ENCODE results near the gene LRCH1. TPM values are rescaled to one million over a fixed set of nuclear protein-coding genes. Genes with fewer than 3 reads are reported as not detected.

LRCH1 gene
- total RNA-seq, 2 experiments from 2014 or later = 16.7 to 27.8 TPM

DNA sequence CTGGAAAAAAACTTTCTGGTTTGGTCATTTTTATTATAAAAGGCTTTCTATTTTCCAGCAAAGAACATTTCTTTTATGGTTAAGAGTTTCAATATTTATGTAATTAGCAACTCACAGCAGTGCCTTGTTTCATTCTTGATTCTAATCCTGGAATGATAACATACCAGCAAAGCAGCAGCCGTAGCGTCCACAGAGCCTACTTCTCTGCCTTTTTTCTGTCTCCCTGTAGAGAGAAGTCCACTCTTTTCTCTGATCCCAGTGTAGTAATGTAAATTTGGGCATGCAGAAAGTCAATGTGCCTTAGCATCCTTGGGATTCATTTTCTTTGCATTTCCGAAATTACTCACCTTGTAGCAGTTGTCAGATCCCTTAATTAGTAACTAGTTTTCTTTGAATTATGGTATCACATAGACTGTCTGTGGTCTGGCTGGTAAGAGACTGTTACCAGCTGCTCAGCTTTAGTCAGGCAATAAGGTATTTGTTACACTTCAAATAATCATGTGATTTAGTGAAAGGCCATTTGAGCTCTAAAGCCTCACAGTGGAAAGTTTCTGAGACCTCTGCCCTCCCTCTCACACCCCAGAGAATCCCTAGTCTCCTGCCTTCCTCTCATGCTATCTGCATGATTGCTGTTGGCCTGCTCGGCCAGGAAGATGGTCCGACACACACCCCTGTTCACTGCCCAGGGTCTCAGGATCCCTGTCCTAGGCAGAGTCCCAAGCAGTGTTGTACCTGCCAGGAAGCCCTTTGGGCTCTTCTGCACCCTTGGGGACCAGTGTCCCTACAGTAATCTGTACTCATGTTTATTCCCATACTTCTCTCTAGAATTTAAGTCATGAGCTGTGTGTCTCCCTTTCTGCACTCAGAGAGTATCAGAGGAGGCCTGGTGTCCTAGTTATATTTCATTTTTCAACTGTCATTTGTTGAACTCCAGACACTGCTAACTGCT is 86.3 kb downstream of the LRCH1 start:
- H3K9me3 ChIP-seq (ENCODE audit: low read length) = no peaks in the 10 kb centered on the region
- TF ChIP-seq CTCF (conservative IDR thresholded peaks at IDR 0.05; ENCODE audit: low read length) (no peak), EZH2phosphoT487 (IDR thresholded peaks at IDR 0.05; ENCODE audit: borderline replicate concordance, low read depth, low read length) (no peak)
- H2AFZ ChIP-seq (ENCODE audit: low read length) = no peak overlapping the region
- peaks cover 70% of the 10 kb centered on the region; the same call in 1 of the 2 replicates for H3K79me2 ChIP-seq (ENCODE audit: insufficient read depth, low read depth, low read length)
- no TSS peak for BruUV-seq (replicated peaks)
- no peak overlapping the region for H3K4me3 ChIP-seq (ENCODE audit: low read depth, low read length, poor library complexity, severe bottlenecking)
- no peak for DNase-seq (ENCODE audit: low spot score)
- ChIA-PET CTCF (ENCODE audit: unreplicated experiment) (interaction anchor here (0.9 kb wide), 1 partner anchor 10 kb away, joined by 3 read pairs; no protein-coding TSS in a partner anchor), POLR2A (interaction anchor here (0.7 to 2.1 kb wide), 5 partner anchors 9 to 21 kb away, joined by 3 to 6 read pairs (median 5); no protein-coding TSS in a partner anchor)
- H3K4me1 ChIP-seq (ENCODE audit: insufficient read depth, low read length, poor library complexity, severe bottlenecking) = peaks cover 18% of the 10 kb centered on the region
- intact Hi-C loops (cut with micrococcal nuclease; ENCODE audit: unreplicated experiment) = no loop called here
- H3K27ac ChIP-seq (ENCODE audit: low read depth, low read length, poor library complexity, severe bottlenecking) = no peak overlapping the region
- H3K4me2 ChIP-seq (ENCODE audit: low read length) = peak overlapping the region; percentile 27; the same call in 1 of the 2 replicates
- H4K20me1 ChIP-seq (ENCODE audit: insufficient read depth, low read length) = peaks cover 24% of the 10 kb centered on the region; the same call in 1 of the 2 replicates
- H3K9me2 ChIP-seq (ENCODE audit: insufficient read depth, low read length) = no peaks in the 10 kb centered on the region
- H3K36me3 ChIP-seq (ENCODE audit: insufficient read depth, low read length) = no peaks in the 10 kb centered on the region

GRCh38 chr13:46640843-46641242 is 87.9 kb downstream of the LRCH1 start:
- POLR2A ChIA-PET = interaction anchor here (0.7 to 2.1 kb wide), 5 partner anchors 10 to 55 kb away, joined by 3 to 5 read pairs (median 5); no protein-coding TSS in a partner anchor

More at GRCh38 chr13:46640843-46641242, 87.9 kb downstream of the LRCH1 start:
- TF ChIP-seq CTCF (conservative IDR thresholded peaks at IDR 0.05; ENCODE audit: low read length) (no peak), EZH2phosphoT487 (IDR thresholded peaks at IDR 0.05; ENCODE audit: borderline replicate concordance, low read depth, low read length) (no peak)
- peaks cover 76% of the 10 kb centered on the region; the same call in 1 of the 2 replicates for H3K79me2 ChIP-seq (ENCODE audit: insufficient read depth, low read depth, low read length)
- no peaks in the 10 kb centered on the region for H3K9me3 ChIP-seq (ENCODE audit: low read length)
- no peak overlapping the region for H2AFZ ChIP-seq (ENCODE audit: low read length)
- no TSS peak for BruUV-seq (replicated peaks)
- no peaks in the 10 kb centered on the region for H3K36me3 ChIP-seq (ENCODE audit: insufficient read depth, low read length)
- no peak overlapping the region for H3K4me3 ChIP-seq (ENCODE audit: low read depth, low read length, poor library complexity, severe bottlenecking)
- intact Hi-C loops (cut with micrococcal nuclease; ENCODE audit: unreplicated experiment) = no loop called here
- H4K20me1 ChIP-seq (ENCODE audit: insufficient read depth, low read length) = peaks cover 33% of the 10 kb centered on the region
- CTCF ChIA-PET (ENCODE audit: unreplicated experiment) = no interaction called here
- peaks cover 26% of the 10 kb centered on the region for H3K4me1 ChIP-seq (ENCODE audit: insufficient read depth, low read length, poor library complexity, severe bottlenecking)
- H3K9me2 ChIP-seq (ENCODE audit: insufficient read depth, low read length) = no peaks in the 10 kb centered on the region
- no peak for DNase-seq (ENCODE audit: low spot score)
- no peak overlapping the region for H3K27ac ChIP-seq (ENCODE audit: low read depth, low read length, poor library complexity, severe bottlenecking)
- no peak overlapping the region for H3K4me2 ChIP-seq (ENCODE audit: low read length)
